HG03378 (cell line): Measurements from ENCODE around the gene OTC.

ENCODE experiments used
- ATAC-seq: cut with Tn5 transposase; IDR thresholded peaks from one replicate; pipeline ENCODE4 v1.9.1; 2021; ENCODE audit warnings: mild to moderate bottlenecking, moderate library complexity; ENCODE audit not compliant: unreplicated experiment

The OTC gene

GRCh38 chrX:38357747-38358673, 5.6 kb downstream of the OTC start:
- ATAC-seq = no peak

GRCh38 chrX:38363046-38363445, 10.6 kb downstream of the OTC start:
- no peak for ATAC-seq

DNA sequence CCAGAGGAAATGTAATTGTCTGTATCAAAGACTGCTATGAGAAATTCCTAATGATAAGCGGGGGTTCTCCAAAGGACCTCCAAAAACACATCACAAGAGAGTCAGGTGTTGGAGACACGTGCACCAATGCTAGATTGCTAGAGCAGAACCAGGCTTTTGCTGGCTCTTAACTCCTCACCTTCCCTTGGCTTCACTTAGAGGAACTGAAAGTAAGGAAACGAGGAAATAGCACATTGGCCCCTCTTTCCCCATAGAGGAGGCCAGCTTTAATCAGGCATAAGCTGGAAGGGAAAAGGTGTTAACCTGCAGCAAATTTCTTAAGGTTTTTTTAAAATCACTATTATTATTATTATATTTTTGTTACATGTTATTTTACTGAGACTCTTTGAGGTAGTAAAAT, 13.6 kb downstream of the OTC start:
- no peak for ATAC-seq

GRCh38 chrX:38368774-38369173, 16.4 kb downstream of the OTC start:
- ATAC-seq = no peak

DNA sequence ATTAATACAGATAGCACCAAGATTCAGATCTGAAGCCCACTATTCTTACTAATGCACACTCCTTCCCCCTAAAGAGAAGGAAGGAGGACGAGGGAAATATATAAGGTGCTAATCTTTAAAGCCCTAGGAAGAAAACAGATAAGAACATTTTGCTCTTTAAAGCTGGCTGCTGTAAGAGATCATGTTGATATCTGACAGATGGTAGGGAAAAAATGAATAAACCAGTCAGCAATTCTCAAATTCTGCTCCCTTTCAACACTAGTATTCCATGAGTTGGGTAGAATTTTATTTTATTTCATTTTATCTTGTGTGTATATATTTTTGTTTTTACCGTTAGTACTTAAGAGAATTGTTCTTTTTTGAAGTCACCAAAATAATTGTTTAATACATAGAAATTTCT, 19.2 kb downstream of the OTC start:
- ATAC-seq = no peak

GRCh38 chrX:38374431-38374830, 22.0 kb downstream of the OTC start:
- no peak for ATAC-seq

- no peak for ATAC-seq
Observed at GRCh38 chrX:38375891-38376290, 23.5 kb downstream of the OTC start.

- ATAC-seq = no peak
Observed at GRCh38 chrX:38376747-38377146, 24.3 kb downstream of the OTC start.

DNA sequence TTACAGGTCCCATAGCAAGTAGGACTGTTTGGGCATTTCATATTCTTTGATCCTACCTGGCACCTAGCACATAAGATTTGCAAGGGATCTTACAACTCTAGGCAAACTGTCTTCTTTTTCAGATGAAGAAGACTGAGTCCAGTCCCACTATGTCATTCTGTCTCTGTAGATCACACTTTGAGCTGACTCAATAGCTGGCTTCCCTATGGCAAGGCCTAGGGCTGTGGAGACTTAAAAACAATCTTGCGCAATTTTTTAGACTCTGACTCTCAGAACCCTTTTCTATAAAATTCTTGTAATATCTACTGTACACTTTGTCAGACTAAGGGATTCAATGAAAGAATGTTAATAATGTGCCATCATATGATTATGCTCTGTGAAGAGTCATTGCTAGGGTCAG, 26.7 kb downstream of the OTC start:
- no peak for ATAC-seq

- ATAC-seq = no peak
Observed at GRCh38 chrX:38382663-38383062, 30.3 kb downstream of the OTC start.

GRCh38 chrX:38400389-38400910, 48.0 kb downstream of the OTC start:
- ATAC-seq = no peak

GRCh38 chrX:38402118-38402517, 49.7 kb downstream of the OTC start:
- no peak for ATAC-seq

DNA sequence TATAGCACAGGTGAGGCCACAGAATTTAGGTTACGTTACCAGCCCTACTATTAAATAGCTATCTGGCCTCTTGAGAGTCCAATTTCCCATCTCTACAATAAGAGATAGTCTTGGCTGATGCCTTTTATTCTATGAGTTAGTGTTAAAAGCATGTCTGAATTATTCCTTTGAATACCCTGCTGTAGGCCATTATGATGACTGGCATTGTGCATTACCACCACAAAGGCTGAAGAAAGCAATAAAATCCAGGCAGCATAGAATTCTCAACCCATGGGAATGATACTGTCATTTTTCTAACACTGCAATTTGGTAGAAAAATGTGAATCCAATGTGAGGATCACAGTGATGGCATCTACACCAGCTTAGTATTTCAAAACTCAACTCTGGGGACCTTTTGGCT, 51.4 kb downstream of the OTC start:
- no peak for ATAC-seq

DNA sequence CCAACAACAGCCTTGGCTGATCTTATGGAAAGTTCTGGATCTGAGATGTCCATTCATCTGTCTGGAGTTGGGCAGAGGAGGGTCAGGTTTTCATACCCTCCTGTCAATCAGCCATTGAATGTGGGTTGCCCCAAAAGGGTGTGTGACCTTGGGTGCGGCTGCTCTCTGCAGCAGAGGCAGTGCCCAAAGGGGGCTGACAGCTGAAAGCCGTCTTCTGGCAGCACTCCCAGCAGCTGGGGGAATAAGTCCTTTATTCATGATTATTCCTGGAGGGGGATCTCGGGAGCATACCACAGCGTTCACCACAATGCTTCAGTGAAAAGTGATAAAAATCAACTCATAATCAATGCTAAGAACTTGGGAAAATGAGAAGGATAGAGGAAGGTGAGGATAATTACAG, 54.7 kb downstream of the OTC start:
- ATAC-seq = no peak

- ATAC-seq = no peak
Observed at GRCh38 chrX:38409289-38409688, 56.9 kb downstream of the OTC start.

- ATAC-seq = no peak
Observed at GRCh38 chrX:38426785-38427184, 74.4 kb downstream of the OTC start.

DNA sequence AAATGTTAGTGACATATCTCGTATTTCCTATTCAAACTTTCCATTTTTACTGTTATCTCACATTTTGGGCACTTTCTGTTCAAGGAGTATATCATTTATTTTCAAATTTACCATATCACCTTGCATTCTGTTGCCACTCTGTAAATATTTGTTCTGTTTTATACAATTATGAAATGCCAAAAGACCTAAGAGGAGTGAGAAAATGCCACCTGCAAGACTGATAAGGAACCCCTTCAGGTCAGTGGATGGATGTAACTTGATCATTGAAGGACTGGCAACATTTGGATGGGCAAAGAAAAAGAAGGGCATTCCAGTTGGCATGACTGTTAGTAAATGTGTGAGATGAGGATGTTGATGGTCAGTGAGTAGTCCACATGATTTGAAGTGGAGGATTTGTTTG, 79.1 kb downstream of the OTC start:
- ATAC-seq = no peak

GRCh38 chrX:38435130-38435529, 82.7 kb downstream of the OTC start:
- no peak for ATAC-seq

GRCh38 chrX:38437093-38437492, 84.7 kb downstream of the OTC start:
- no peak for ATAC-seq

GRCh38 chrX:38438321-38438720, 85.9 kb downstream of the OTC start:
- ATAC-seq = no peak

DNA sequence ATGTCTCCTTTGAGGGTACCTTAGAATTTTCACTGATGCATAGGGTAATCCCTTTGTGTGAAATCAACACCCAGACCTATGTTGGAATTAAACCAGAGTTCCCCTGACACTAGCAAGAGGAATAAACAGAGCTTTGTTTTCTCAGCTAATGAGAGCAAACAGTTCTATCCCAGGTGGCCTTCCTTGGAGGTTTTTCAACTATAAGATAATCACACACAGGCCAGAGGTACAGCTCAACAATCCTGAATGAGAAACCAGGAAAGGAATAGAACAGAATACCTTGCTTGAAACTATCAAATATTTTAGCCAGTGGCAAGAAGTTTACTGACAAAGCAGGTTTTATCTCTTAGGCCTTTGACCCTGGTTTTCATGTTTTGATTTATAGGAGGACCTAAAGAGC, 100.2 kb downstream of the OTC start:
- ATAC-seq = no peak

- ATAC-seq = no peak
Observed at GRCh38 chrX:38458071-38458470, 105.7 kb downstream of the OTC start.

- ATAC-seq = no peak
Observed at GRCh38 chrX:38462257-38462656, 109.9 kb downstream of the OTC start.
